ENCODE measurements around the gene CA11.
"Not testable (repeated sequence)": the region's sequence is repeated elsewhere in the genome, so short reads cannot be mapped to it uniquely, and the experiment has no call there.

CA11 gene

GRCh38 chr19:48668761-48669160 lies 22.8 kb upstream of the CA11 start:
- no peak for DNase-seq

- no peak for DNase-seq
These were observed 22.3 kb upstream of the CA11 start for GRCh38 chr19:48668332-48668731.

GRCh38 chr19:48665786-48666185 lies 19.8 kb upstream of the CA11 start:
- DNase-seq: no peak

- no peak for DNase-seq
These were observed 18.5 kb upstream of the CA11 start for GRCh38 chr19:48664476-48664875.

GRCh38 chr19:48663667-48664066 lies 17.7 kb upstream of the CA11 start:
- no peak for DNase-seq

- no peak for DNase-seq
These were observed 15.7 kb upstream of the CA11 start for GRCh38 chr19:48661711-48662090.

- DNase-seq: peak; percentile 78 to 79
These were observed 15.1 kb upstream of the CA11 start for GRCh38 chr19:48660852-48661710.

GRCh38 chr19:48659768-48660167 lies 13.8 kb upstream of the CA11 start:
- no peak for DNase-seq

- DNase-seq: no peak
These were observed 12.5 kb upstream of the CA11 start for GRCh38 chr19:48658483-48658882.

- not testable (repeated sequence) for DNase-seq
These were observed 11.8 kb upstream of the CA11 start for GRCh38 chr19:48657828-48658227.

- DNase-seq: no peak
These were observed 11.0 kb upstream of the CA11 start for GRCh38 chr19:48656840-48657474.

- no peak for DNase-seq
These were observed 8.5 kb upstream of the CA11 start for GRCh38 chr19:48654299-48655059.

- DNase-seq: no peak
These were observed 5.7 kb upstream of the CA11 start for GRCh38 chr19:48651683-48652048.

GRCh38 chr19:48650974-48651682 lies 5.1 kb upstream of the CA11 start:
- DNase-seq: no peak

- DNase-seq: no peak
These were observed 2.1 kb upstream of the CA11 start for GRCh38 chr19:48648134-48648533.

- no peak for DNase-seq
These were observed 782 bp upstream of the CA11 start for GRCh38 chr19:48646722-48647216.

- DNase-seq: no peak
These were observed 377 bp downstream of the CA11 start for GRCh38 chr19:48645620-48646000.

- peak; percentile 64 to 69 for DNase-seq
These were observed 958 bp downstream of the CA11 start for GRCh38 chr19:48644839-48645619.

- DNase-seq: no peak
These were observed 1.6 kb downstream of the CA11 start for GRCh38 chr19:48644355-48644754.

- DNase-seq: no peak
These were observed 3.1 kb downstream of the CA11 start for GRCh38 chr19:48642862-48643261.

GRCh38 chr19:48641850-48642249 lies 4.1 kb downstream of the CA11 start:
- no peak for DNase-seq

All from stimulated activated CD4-positive, alpha-beta T cell treated with anti-CD3 and anti-CD28 coated beads, Interleukin-2, amount 100 ng/mL, for 48 hours (primary cell).